ENCODE results near the gene PCDHB7.
"Not testable (repeated sequence)": the region's sequence is repeated elsewhere in the genome, so short reads cannot be mapped to it uniquely, and the experiment has no call there.

Gene PCDHB7

GRCh38 chr5:141224844-141225243 is 52.4 kb downstream of the PCDHB7 start:
- not testable (repeated sequence) for DNase-seq (ENCODE audit: low read depth in 2 of 2)

DNA sequence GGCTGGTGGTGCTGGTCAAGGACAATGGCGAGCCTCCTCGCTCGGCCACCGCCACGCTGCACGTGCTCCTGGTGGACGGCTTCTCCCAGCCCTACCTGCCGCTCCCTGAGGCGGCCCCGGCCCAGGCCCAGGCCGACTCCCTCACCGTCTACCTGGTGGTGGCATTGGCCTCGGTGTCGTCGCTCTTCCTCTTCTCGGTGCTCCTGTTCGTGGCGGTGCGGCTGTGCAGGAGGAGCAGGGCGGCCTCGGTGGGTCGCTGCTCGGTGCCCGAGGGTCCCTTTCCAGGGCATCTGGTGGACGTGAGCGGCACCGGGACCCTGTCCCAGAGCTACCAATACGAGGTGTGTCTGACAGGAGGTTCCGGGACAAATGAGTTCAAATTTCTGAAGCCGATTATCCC is 53.0 kb downstream of the PCDHB7 start:
- not testable (repeated sequence) for DNase-seq (ENCODE audit: low read depth in 2 of 2)
